BJ (cell line): ENCODE results near the gene METTL24. TPM values are rescaled to one million over a fixed set of nuclear protein-coding genes. Genes with fewer than 3 reads are reported as not detected.

Source experiments
- CTCF ChIA-PET: fragments of 350-600 bp; formaldehyde crosslinking; extraction: SDS; loops from one replicate; lab custom pipeline; 2021; ENCODE audit warnings: antibody characterized with exemption, inconsistent platforms; lab: Yijun Ruan, JAX
- POLR2A ChIA-PET: fragments of 300-600 bp; sonication (Branson Sonifier 250); formaldehyde crosslinking; extraction: SDS; loops from one replicate; lab custom pipeline; 2021; ENCODE audit warnings: antibody characterized with exemption; lab: Charles Lee
- DNase-seq: peaks from one replicate; pipeline ENCODE4 v3.0.0-alpha.2; 2011; ENCODE audit warnings: low read depth
- H3K27me3 ChIP-seq: 2 replicates; pipeline ENCODE4 v1.6.0; 2011; ENCODE audit warnings: low read length; ENCODE audit not compliant: control insufficient read depth, insufficient read depth
- H3K36me3 ChIP-seq: 2 replicates; pipeline ENCODE4 v1.5.1; 2011; ENCODE audit warnings: low read length; ENCODE audit not compliant: control insufficient read depth, insufficient read depth
- H3K4me3 ChIP-seq: 2 replicates; pipeline ENCODE4 v1.5.1; 2011; ENCODE audit warnings: low read depth, mild to moderate bottlenecking, control low read depth, low read length
- CTCF ChIP-seq: IDR thresholded peaks from 2 replicates; pipeline ENCODE4 v1.5.1; 2011; ENCODE audit warnings: low read depth, mild to moderate bottlenecking, control low read depth, inconsistent platforms, low read length, moderate library complexity; ENCODE audit not compliant: insufficient read depth
- polyA minus RNA-seq: library from RNA; depleted of rRNA, polyadenylated mRNA; stranded (reverse); fragments of >200 nt; gene quantifications from 2 replicates; pipeline ENCODE4 v1.2.3, GENCODE V29; 2011; rRNA and poly(A)+ RNA removed
- polyA plus RNA-seq: library from polyadenylated mRNA; depleted of rRNA; stranded (reverse); fragments of >200 nt; gene quantifications from 2 replicates; pipeline ENCODE4 v1.2.3, GENCODE V29; 2011; rRNA removed

Gene METTL24
- polyA plus RNA-seq (0.13 and 0.31 TPM in 2 replicates), polyA minus RNA-seq (0.24 and 0.46 TPM in 2 replicates)

GRCh38 chr6:110357664-110358552 lies at the start of gene METTL24:
Gene METTL24, minus strand, starts transcription at chr6:110358349. Its CDS starts 77 bp downstream, at chr6:110358272.
- no peak for TF ChIP-seq CTCF
- no peak for DNase-seq
- peak within 1 kb of the TSS; percentile 39 for H3K4me3 ChIP-seq
- peaks cover 18% of the 10 kb centered on the region for H3K27me3 ChIP-seq
- no peaks in the 10 kb centered on the region for H3K36me3 ChIP-seq
- ChIA-PET CTCF (interaction anchor here (1.0 to 1.2 kb wide), 2 partner anchors 19 to 32 kb away, joined by 3 to 4 read pairs; no protein-coding TSS in a partner anchor), POLR2A (no interaction called here)

GRCh38 chr6:110404607-110405006 lies 46.5 kb upstream of the METTL24 start:
- no peak for DNase-seq
- Histone ChIP-seq H3K27me3 (no peaks in the 10 kb centered on the region), H3K4me3 (no peak overlapping the region), H3K36me3 (no peaks in the 10 kb centered on the region)
- CTCF ChIA-PET = interaction anchor here (0.6 to 1.6 kb wide), 3 partner anchors 11 to 36 kb away, joined by 5 read pairs; partner anchors contain the start of gene DDO
- no peak for TF ChIP-seq CTCF
- POLR2A ChIA-PET = no interaction called here

- Histone ChIP-seq H3K27me3 (no peaks in the 10 kb centered on the region), H3K4me3 (no peak overlapping the region), H3K36me3 (no peaks in the 10 kb centered on the region)
- DNase-seq = no peak
- TF ChIP-seq CTCF = no peak
- POLR2A ChIA-PET = no interaction called here
- CTCF ChIA-PET = no interaction called here
Measured at GRCh38 chr6:110401585-110402176, 43.5 kb upstream of the METTL24 start.

- Histone ChIP-seq H3K4me3 (no peak overlapping the region), H3K27me3 (no peaks in the 10 kb centered on the region), H3K36me3 (no peaks in the 10 kb centered on the region)
- ChIA-PET CTCF (no interaction called here), POLR2A (no interaction called here)
- DNase-seq = no peak
- TF ChIP-seq CTCF = no peak
Measured at GRCh38 chr6:110400208-110400607, 42.1 kb upstream of the METTL24 start.
